ENCODE measurements around the gene ATP6V1G3.
"Not testable (repeated sequence)": the region's sequence is repeated elsewhere in the genome, so short reads cannot be mapped to it uniquely, and the experiment has no call there.

The ATP6V1G3 gene

DNA sequence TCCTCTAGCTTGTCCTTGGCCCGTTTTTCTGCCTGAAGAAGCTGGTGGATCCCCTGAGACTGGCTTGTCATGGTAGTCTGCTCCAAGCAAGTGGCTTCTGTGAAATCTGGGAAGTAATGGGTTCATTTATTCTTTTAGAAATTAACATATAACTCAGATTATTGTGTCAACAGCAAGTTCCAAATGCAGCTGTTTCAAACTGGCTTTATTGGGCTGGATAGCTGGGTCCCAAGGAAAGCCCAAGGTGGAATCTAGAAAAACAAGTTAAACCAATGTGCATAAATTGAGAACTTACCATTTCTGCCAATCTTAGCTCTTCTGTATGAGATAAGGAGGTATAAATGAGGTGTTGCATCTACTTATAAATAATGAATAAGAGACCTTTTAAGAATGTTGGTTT is at the start of gene ATP6V1G3:
ATP6V1G3 (minus strand) TSS at position 101 of the 400 bp plus-strand sequence; CDS start at position 71, 30 bp downstream.
- Histone ChIP-seq H4K20me1 (ENCODE audit: insufficient read depth) (no peaks in the 10 kb centered on the region), H3K4me2 (no peak within 1 kb of the TSS), H3K27ac (no peak within 1 kb of the TSS), H3K27me3 (ENCODE audit: insufficient read depth, low read depth) (no peaks in the 10 kb centered on the region), H3K4me1 (ENCODE audit: low read depth, poor library complexity, severe bottlenecking) (no peaks in the 10 kb centered on the region), H3K9ac (no peak within 1 kb of the TSS), H3K79me2 (ENCODE audit: insufficient read depth, low read depth) (no peaks in the 10 kb centered on the region), H3K36me3 (ENCODE audit: insufficient read depth) (no peaks in the 10 kb centered on the region), H3K4me3 (IDR thresholded peaks at IDR 0.05; ENCODE audit: insufficient read depth, low read depth, low read length) (no peak within 1 kb of the TSS), H2AFZ (ENCODE audit: low read depth) (no peak within 1 kb of the TSS)
- TF ChIP-seq, protein P1, sequence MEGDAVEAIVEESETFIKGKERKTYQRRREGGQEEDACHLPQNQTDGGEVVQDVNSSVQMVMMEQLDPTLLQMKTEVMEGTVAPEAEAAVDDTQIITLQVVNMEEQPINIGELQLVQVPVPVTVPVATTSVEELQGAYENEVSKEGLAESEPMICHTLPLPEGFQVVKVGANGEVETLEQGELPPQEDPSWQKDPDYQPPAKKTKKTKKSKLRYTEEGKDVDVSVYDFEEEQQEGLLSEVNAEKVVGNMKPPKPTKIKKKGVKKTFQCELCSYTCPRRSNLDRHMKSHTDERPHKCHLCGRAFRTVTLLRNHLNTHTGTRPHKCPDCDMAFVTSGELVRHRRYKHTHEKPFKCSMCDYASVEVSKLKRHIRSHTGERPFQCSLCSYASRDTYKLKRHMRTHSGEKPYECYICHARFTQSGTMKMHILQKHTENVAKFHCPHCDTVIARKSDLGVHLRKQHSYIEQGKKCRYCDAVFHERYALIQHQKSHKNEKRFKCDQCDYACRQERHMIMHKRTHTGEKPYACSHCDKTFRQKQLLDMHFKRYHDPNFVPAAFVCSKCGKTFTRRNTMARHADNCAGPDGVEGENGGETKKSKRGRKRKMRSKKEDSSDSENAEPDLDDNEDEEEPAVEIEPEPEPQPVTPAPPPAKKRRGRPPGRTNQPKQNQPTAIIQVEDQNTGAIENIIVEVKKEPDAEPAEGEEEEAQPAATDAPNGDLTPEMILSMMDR (conservative IDR thresholded peaks at IDR 0.05; ENCODE audit: low read depth, low read length): no peak

GRCh38 chr1:198588845-198589244 is 48.4 kb upstream of the ATP6V1G3 start:
- Histone ChIP-seq H4K20me1 (ENCODE audit: insufficient read depth) (no peaks in the 10 kb centered on the region), H3K4me1 (ENCODE audit: low read depth, poor library complexity, severe bottlenecking) (no peaks in the 10 kb centered on the region), H3K36me3 (ENCODE audit: insufficient read depth) (no peaks in the 10 kb centered on the region), H3K4me3 (IDR thresholded peaks at IDR 0.05; ENCODE audit: insufficient read depth, low read depth, low read length) (no peak overlapping the region), H2AFZ (ENCODE audit: low read depth) (no peak overlapping the region), H3K4me2 (no peak overlapping the region), H3K27me3 (ENCODE audit: insufficient read depth, low read depth) (no peaks in the 10 kb centered on the region), H3K9ac (no peak overlapping the region), H3K27ac (no peak overlapping the region), H3K79me2 (ENCODE audit: insufficient read depth, low read depth) (no peaks in the 10 kb centered on the region)
- TF ChIP-seq, protein P1 (conservative IDR thresholded peaks at IDR 0.05; ENCODE audit: low read depth, low read length): no peak

- Histone ChIP-seq H3K36me3 (ENCODE audit: insufficient read depth) (no peaks in the 10 kb centered on the region), H2AFZ (ENCODE audit: low read depth) (no peak overlapping the region), H3K9ac (no peak overlapping the region), H3K27ac (no peak overlapping the region), H3K4me1 (ENCODE audit: low read depth, poor library complexity, severe bottlenecking) (no peaks in the 10 kb centered on the region), H3K79me2 (ENCODE audit: insufficient read depth, low read depth) (no peaks in the 10 kb centered on the region), H4K20me1 (ENCODE audit: insufficient read depth) (no peaks in the 10 kb centered on the region), H3K4me2 (no peak overlapping the region), H3K4me3 (IDR thresholded peaks at IDR 0.05; ENCODE audit: insufficient read depth, low read depth, low read length) (no peak overlapping the region), H3K27me3 (ENCODE audit: insufficient read depth, low read depth) (no peaks in the 10 kb centered on the region)
- TF ChIP-seq, protein P1 (conservative IDR thresholded peaks at IDR 0.05; ENCODE audit: low read depth, low read length): no peak
Observed at GRCh38 chr1:198584163-198584562, 43.7 kb upstream of the ATP6V1G3 start.

DNA sequence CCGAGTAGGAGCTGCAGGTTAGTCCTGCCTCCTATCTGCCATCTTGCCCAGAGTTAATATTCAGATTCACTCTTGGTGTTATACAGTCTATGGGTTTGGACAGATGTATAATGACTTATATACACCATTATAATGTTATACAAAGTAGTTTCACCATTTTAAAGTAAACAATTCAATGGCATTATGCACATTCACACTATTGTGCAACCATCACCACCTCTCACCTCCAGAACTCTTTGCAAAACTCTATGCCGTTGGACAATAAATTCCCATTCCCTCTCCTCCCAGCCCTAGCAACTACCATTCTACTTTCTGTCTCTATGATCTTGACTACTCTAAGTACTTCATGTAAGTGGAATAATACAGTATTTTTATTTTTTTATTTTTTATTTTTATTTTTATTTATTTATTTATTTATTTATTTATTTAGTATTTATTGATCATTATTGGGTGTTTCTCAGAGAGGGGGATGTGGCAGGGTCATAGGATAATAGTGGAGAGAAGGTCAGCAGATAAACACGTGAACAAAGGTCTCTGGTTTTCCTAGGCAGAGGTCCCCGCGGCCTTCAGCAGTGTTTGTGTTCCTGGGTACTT is 42.8 kb upstream of the ATP6V1G3 start:
- not testable (repeated sequence) for H3K79me2 ChIP-seq (ENCODE audit: insufficient read depth, low read depth); H2AFZ ChIP-seq (ENCODE audit: low read depth); H3K4me1 ChIP-seq (ENCODE audit: low read depth, poor library complexity, severe bottlenecking); H3K27ac ChIP-seq; H3K9ac ChIP-seq; H3K4me2 ChIP-seq; H3K4me3 ChIP-seq (IDR thresholded peaks at IDR 0.05; ENCODE audit: insufficient read depth, low read depth, low read length); H3K36me3 ChIP-seq (ENCODE audit: insufficient read depth); H4K20me1 ChIP-seq (ENCODE audit: insufficient read depth); H3K27me3 ChIP-seq (ENCODE audit: insufficient read depth, low read depth)

GRCh38 chr1:198577444-198577843 is 37.0 kb upstream of the ATP6V1G3 start:
- no peak overlapping the region for H3K4me2 ChIP-seq
- H3K27ac ChIP-seq: no peak overlapping the region
- no peaks in the 10 kb centered on the region for H4K20me1 ChIP-seq (ENCODE audit: insufficient read depth)
- no peaks in the 10 kb centered on the region for H3K79me2 ChIP-seq (ENCODE audit: insufficient read depth, low read depth)
- TF ChIP-seq, protein P1 (conservative IDR thresholded peaks at IDR 0.05; ENCODE audit: low read depth, low read length): no peak
- no peak overlapping the region for H3K4me3 ChIP-seq (IDR thresholded peaks at IDR 0.05; ENCODE audit: insufficient read depth, low read depth, low read length)
- no peak overlapping the region for H2AFZ ChIP-seq (ENCODE audit: low read depth)
- no peaks in the 10 kb centered on the region for H3K27me3 ChIP-seq (ENCODE audit: insufficient read depth, low read depth)
- no peaks in the 10 kb centered on the region for H3K4me1 ChIP-seq (ENCODE audit: low read depth, poor library complexity, severe bottlenecking)
- no peak overlapping the region for H3K9ac ChIP-seq
- no peaks in the 10 kb centered on the region for H3K36me3 ChIP-seq (ENCODE audit: insufficient read depth)

All from KMS-11 (cell line).